ENCODE data around the gene ST7L. TPM values are rescaled to one million over a fixed set of nuclear protein-coding genes. Genes with fewer than 3 reads are reported as not detected.

ST7L gene
- total RNA-seq, 4 donors from 2014 or later: 24.9 to 50.3 (median 33.9) TPM

DNA sequence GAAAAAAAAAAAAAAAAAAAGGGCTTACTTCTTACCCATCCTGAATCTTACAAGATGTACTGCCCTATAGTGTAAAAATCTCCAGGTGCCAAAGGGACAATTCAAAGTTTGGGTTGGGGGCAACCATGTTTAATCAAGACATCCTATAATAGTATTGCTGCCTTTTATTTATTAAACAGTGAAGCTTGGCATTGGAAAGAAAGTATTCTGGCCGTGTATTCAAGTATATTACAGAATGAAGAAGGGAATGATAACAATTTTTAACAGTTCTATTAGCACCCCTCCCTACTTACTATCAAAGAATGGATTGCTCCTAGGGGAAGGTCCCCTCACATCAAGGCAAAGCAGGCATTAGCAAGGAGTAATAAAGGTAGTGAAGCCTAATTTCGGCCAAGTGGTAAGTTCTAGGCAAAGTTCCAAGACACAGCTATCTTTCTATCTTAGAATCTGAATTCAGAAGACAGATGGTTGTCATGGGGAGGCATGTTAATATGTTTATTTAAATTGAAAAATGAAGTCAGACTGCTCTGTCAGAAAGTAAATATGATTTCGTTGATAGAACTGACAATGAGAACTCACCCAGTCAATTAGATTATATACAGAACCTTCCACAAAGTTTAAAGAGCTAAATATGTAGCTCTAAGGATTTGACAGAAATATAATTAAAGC is 24.6 kb downstream of the ST7L start:
- no peaks in the 10 kb centered on the region for H3K27me3 ChIP-seq
- no peaks in the 10 kb centered on the region for H3K4me1 ChIP-seq
- DNase-seq: no peak
- no peak overlapping the region for H3K4me3 ChIP-seq
- no peak overlapping the region for H3K27ac ChIP-seq
- peaks cover 0 to 34% (median 3%) of the 10 kb centered on the region in 3 donors for H3K36me3 ChIP-seq
- H3K9me3 ChIP-seq: no peaks in the 10 kb centered on the region
- TF ChIP-seq CTCF (IDR thresholded peaks at IDR 0.05) (no peak), POLR2A (IDR thresholded peaks at IDR 0.05) (no peak)

GRCh38 chr1:112589766-112590165 is 29.2 kb downstream of the ST7L start:
- Histone ChIP-seq H3K27ac (no peak overlapping the region), H3K9me3 (no peaks in the 10 kb centered on the region), H3K4me1 (no peaks in the 10 kb centered on the region), H3K4me3 (no peak overlapping the region), H3K36me3 (peaks cover 0 to 16% (median 0%) of the 10 kb centered on the region in 3 donors), H3K27me3 (no peaks in the 10 kb centered on the region)
- no peak for DNase-seq
- TF ChIP-seq CTCF (IDR thresholded peaks at IDR 0.05) (no peak), POLR2A (IDR thresholded peaks at IDR 0.05) (no peak)

- no peak for TF ChIP-seq POLR2A (IDR thresholded peaks at IDR 0.05)
- TF ChIP-seq CTCF (IDR thresholded peaks at IDR 0.05): no peak
- no peak for DNase-seq
- Histone ChIP-seq H3K27me3 (no peaks in the 10 kb centered on the region), H3K4me1 (peaks cover 0 to 11% (median 0%) of the 10 kb centered on the region in 4 donors), H3K4me3 (no peak overlapping the region), H3K36me3 (peaks cover 0 to 6% (median 0%) of the 10 kb centered on the region in 3 donors), H3K9me3 (no peaks in the 10 kb centered on the region), H3K27ac (peak overlapping the region in 1 of 4 donors; percentile 16)
Observed at GRCh38 chr1:112583366-112583765, 35.6 kb downstream of the ST7L start.

GRCh38 chr1:112581586-112582192 is 37.3 kb downstream of the ST7L start:
- H3K27ac ChIP-seq: peak overlapping the region in 2 of 4 donors; percentile 60 to 64
- no peaks in the 10 kb centered on the region for H3K9me3 ChIP-seq
- peaks cover 0 to 13% (median 0%) of the 10 kb centered on the region in 3 donors for H3K36me3 ChIP-seq
- DNase-seq: no peak
- TF ChIP-seq CTCF (IDR thresholded peaks at IDR 0.05) (no peak), POLR2A (IDR thresholded peaks at IDR 0.05) (no peak)
- no peaks in the 10 kb centered on the region for H3K27me3 ChIP-seq
- no peak overlapping the region for H3K4me3 ChIP-seq
- peaks cover 0 to 11% (median 0%) of the 10 kb centered on the region in 4 donors for H3K4me1 ChIP-seq

DNA sequence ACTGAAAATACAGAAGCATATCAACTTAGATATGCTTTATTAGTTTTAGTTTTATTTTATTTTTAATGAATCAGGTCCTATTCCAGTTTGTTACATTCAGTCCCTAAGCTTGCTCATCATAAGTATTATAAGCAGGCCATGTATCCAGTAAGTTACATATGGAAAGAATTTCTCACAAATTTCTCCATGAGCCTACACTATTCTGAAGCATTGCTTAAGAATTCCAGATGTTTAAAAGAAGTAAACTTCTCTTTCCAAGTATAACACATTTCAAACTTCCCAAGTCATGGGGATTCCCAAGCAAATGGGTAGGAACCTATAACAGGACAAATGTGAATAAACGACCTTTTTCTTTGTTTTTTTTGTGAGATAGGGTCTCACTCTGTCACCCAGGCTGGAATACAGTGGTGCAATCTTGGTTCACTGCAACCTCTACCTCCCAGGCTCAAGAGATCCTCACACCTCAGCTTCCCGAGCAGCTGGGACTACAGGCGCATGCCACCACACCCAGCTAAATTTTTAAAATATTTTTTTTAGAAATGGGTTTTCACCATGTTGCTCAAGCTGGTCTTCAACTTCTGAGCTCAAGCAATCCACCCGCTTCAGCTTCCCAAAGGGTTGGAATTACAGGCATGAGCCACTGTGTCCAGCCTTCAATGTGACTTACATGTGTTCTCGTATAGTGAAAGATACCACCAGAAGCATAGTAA is 39.0 kb downstream of the ST7L start:
- Histone ChIP-seq H3K4me3 (no peak overlapping the region), H3K9me3 (no peaks in the 10 kb centered on the region), H3K4me1 (peaks cover 0 to 11% (median 0%) of the 10 kb centered on the region in 4 donors), H3K36me3 (peaks cover 0 to 28% (median 0%) of the 10 kb centered on the region in 3 donors), H3K27ac (peak overlapping the region in 2 of 4 donors; percentile 57 to 62), H3K27me3 (no peaks in the 10 kb centered on the region)
- no peak for DNase-seq
- no peak for TF ChIP-seq CTCF (IDR thresholded peaks at IDR 0.05)
- no peak for TF ChIP-seq POLR2A (IDR thresholded peaks at IDR 0.05)

Data from Peyer's patch (tissue), 4 donors.